ENCODE measurements around the gene PSMF1.
A peak's percentile ranks its signal among the peaks of the same experiment; 100 is the strongest.

PSMF1 gene

GRCh38 chr20:1166948-1167720 lies 48.7 kb downstream of the PSMF1 start:
- no peak for DNase-seq

GRCh38 chr20:1169224-1169623 lies 50.8 kb downstream of the PSMF1 start:
- no peak for DNase-seq

GRCh38 chr20:1171461-1172093 lies 53.2 kb downstream of the PSMF1 start:
- no peak for DNase-seq

- peak; percentile 70 for DNase-seq
Measured at GRCh38 chr20:1173698-1174097, 55.3 kb downstream of the PSMF1 start.

- DNase-seq, result no peak
Measured at GRCh38 chr20:1174787-1175186, 56.4 kb downstream of the PSMF1 start.

- DNase-seq, result no peak
Measured at GRCh38 chr20:1177680-1178079, 59.3 kb downstream of the PSMF1 start.

GRCh38 chr20:1178103-1178502 lies 59.7 kb downstream of the PSMF1 start:
- no peak for DNase-seq

- no peak for DNase-seq
Measured at GRCh38 chr20:1178623-1179022, 60.2 kb downstream of the PSMF1 start.

GRCh38 chr20:1180949-1181348 lies 62.5 kb downstream of the PSMF1 start:
- DNase-seq, result no peak

- no peak for DNase-seq
Measured at GRCh38 chr20:1182106-1182505, 63.7 kb downstream of the PSMF1 start.

GRCh38 chr20:1183153-1183552 lies 64.8 kb downstream of the PSMF1 start:
- DNase-seq, result no peak

- peak; percentile 39 for DNase-seq
Measured at GRCh38 chr20:1184260-1184637, 65.8 kb downstream of the PSMF1 start.

GRCh38 chr20:1184638-1185315 lies 66.4 kb downstream of the PSMF1 start, which contains the start of gene TMEM74B:
Gene TMEM74B (minus strand): TSS chr20:1184981. CDS start chr20:1183801, 1,180 bp downstream.
- DNase-seq, result peak; percentile 44

GRCh38 chr20:1185316-1185741 lies 66.9 kb downstream of the PSMF1 start:
- DNase-seq, result peak; percentile 65

- peak; percentile 73 for DNase-seq
Measured at GRCh38 chr20:1185790-1186334, 67.5 kb downstream of the PSMF1 start.

- DNase-seq, result no peak
Measured at GRCh38 chr20:1186367-1186991, 68.1 kb downstream of the PSMF1 start.

- no peak for DNase-seq
Measured at GRCh38 chr20:1187605-1188171, 69.3 kb downstream of the PSMF1 start.

- DNase-seq, result no peak
Measured at GRCh38 chr20:1188347-1188746, 69.9 kb downstream of the PSMF1 start.

- no peak for DNase-seq
Measured at GRCh38 chr20:1189827-1190226, 71.4 kb downstream of the PSMF1 start.

- DNase-seq, result no peak
Measured at GRCh38 chr20:1190847-1191246, 72.4 kb downstream of the PSMF1 start.

GRCh38 chr20:1191299-1191698 lies 72.9 kb downstream of the PSMF1 start:
- no peak for DNase-seq

GRCh38 chr20:1195226-1195625 lies 76.8 kb downstream of the PSMF1 start:
- DNase-seq, result no peak

GRCh38 chr20:1196634-1197033 lies 78.2 kb downstream of the PSMF1 start:
- no peak for DNase-seq
